ENCODE measurements around the gene FGF12. TPM values are rescaled to one million over a fixed set of nuclear protein-coding genes. Genes with fewer than 3 reads are reported as not detected.

FGF12 gene
- total RNA-seq, 1 experiment from 2014 or later = 0.51 TPM

DNA sequence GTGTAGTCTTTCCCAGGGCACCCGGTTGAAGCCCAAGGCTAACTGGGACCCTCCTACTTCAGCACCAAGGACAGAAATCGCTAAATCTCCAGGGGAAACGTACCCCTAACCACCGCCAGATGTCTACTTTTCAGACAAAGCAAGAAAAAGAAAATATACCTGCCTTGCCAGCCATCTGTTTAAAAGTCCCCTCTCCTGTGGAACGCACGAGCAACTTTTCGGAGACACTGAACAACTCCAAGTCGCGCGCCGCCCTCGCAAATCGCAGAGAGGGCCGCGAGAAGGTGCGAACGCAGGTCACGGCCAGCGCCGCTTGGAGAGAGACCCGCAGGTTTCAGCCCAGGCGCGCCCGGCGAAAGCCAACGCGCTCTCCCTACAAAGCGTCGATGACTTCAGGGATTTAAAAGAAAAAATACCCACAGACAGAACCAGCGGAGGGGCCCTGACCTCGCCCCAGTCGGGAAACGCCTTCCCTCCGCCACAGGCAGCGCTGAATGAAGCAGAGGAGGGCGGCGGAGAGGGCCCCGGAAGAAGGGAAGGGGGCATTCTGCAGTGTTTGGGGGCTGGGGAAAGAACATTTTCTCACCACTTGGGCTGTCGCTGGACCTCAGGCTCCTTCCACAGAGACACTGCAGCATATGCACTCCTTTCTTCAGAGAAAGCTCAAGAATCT is 213.1 kb downstream of the FGF12 start:
- BruUV-seq (replicated peaks) = no TSS peak
- Histone ChIP-seq H3K27me3 (ENCODE audit: control insufficient read depth, insufficient read depth, low read length) (peaks cover 6% of the 10 kb centered on the region), H3K36me3 (ENCODE audit: control insufficient read depth, insufficient read depth, low read length) (no peaks in the 10 kb centered on the region; the same call in 1 of the 2 replicates), H3K4me1 (ENCODE audit: control insufficient read depth, insufficient read depth, low read length) (no peaks in the 10 kb centered on the region), H3K9me3 (ENCODE audit: control insufficient read depth, insufficient read depth, low read depth, low read length) (0 out of 2 replicates have a peak, but pooled peaks cover 3% of the 10 kb centered on the region), H3K4me3 (ENCODE audit: low read depth in 2 of 2, low read length in 2 of 2) (no peak overlapping the region), H3K27ac (ENCODE audit: low read length) (no peak overlapping the region)
- TF ChIP-seq TCF7L2 (IDR thresholded peaks at IDR 0.05; ENCODE audit: low read depth, low read length) = no peak
- TF ChIP-seq, protein P1, sequence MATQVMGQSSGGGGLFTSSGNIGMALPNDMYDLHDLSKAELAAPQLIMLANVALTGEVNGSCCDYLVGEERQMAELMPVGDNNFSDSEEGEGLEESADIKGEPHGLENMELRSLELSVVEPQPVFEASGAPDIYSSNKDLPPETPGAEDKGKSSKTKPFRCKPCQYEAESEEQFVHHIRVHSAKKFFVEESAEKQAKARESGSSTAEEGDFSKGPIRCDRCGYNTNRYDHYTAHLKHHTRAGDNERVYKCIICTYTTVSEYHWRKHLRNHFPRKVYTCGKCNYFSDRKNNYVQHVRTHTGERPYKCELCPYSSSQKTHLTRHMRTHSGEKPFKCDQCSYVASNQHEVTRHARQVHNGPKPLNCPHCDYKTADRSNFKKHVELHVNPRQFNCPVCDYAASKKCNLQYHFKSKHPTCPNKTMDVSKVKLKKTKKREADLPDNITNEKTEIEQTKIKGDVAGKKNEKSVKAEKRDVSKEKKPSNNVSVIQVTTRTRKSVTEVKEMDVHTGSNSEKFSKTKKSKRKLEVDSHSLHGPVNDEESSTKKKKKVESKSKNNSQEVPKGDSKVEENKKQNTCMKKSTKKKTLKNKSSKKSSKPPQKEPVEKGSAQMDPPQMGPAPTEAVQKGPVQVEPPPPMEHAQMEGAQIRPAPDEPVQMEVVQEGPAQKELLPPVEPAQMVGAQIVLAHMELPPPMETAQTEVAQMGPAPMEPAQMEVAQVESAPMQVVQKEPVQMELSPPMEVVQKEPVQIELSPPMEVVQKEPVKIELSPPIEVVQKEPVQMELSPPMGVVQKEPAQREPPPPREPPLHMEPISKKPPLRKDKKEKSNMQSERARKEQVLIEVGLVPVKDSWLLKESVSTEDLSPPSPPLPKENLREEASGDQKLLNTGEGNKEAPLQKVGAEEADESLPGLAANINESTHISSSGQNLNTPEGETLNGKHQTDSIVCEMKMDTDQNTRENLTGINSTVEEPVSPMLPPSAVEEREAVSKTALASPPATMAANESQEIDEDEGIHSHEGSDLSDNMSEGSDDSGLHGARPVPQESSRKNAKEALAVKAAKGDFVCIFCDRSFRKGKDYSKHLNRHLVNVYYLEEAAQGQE (IDR thresholded peaks at IDR 0.05; ENCODE audit: insufficient read depth in 1 of 2, low read depth in 2 of 2, low read length in 1 of 2) = peak; percentile 61 to 72; a peak in 3 of 4 replicates
- intact Hi-C loops (cut with micrococcal nuclease; ENCODE audit: unreplicated experiment) = no loop called here
- POLR2A ChIA-PET = no interaction called here
- CTCF ChIA-PET = no interaction called here
- in situ Hi-C loops (cut with HindIII; ENCODE audit: low pct_unique_long_range_greater_than_20kb, low sequenced_read_pairs) = no loop called here
- ATAC-seq (no peak), DNase-seq (ENCODE audit: low read depth, low spot score) (no peak)

DNA sequence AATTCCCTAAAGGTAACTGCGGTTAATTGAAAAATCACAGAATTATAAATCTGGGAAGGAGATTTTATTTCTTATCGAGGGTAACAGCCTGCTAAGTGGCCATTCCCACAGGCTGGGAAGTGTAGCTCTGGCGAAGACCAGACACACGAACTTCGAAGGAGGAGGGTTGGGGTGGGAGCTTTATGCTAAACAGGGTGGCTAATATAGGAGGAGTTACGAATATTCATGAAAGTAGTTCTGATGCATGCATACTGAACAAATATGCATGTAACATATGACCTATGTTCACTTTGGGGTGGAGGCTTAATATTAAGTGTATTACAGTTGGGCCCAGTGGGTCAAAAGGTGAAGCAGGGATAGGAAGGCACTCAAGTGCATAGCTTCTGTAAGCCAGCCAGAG is 221.6 kb downstream of the FGF12 start:
- H3K27me3 ChIP-seq (ENCODE audit: control insufficient read depth, insufficient read depth, low read length) = no peaks in the 10 kb centered on the region
- H3K4me3 ChIP-seq (ENCODE audit: low read depth in 2 of 2, low read length in 2 of 2) = no peak overlapping the region
- no peaks in the 10 kb centered on the region for H3K36me3 ChIP-seq (ENCODE audit: control insufficient read depth, insufficient read depth, low read length)
- ATAC-seq = no peak
- intact Hi-C loops (cut with micrococcal nuclease; ENCODE audit: unreplicated experiment) (no loop called here), in situ Hi-C loops (cut with HindIII; ENCODE audit: low pct_unique_long_range_greater_than_20kb, low sequenced_read_pairs) (no loop called here)
- no peak for DNase-seq (ENCODE audit: low read depth, low spot score)
- no peaks in the 10 kb centered on the region for H3K4me1 ChIP-seq (ENCODE audit: control insufficient read depth, insufficient read depth, low read length)
- CTCF ChIA-PET = no interaction called here
- no peak overlapping the region for H3K27ac ChIP-seq (ENCODE audit: low read length)
- TF ChIP-seq, protein P2, sequence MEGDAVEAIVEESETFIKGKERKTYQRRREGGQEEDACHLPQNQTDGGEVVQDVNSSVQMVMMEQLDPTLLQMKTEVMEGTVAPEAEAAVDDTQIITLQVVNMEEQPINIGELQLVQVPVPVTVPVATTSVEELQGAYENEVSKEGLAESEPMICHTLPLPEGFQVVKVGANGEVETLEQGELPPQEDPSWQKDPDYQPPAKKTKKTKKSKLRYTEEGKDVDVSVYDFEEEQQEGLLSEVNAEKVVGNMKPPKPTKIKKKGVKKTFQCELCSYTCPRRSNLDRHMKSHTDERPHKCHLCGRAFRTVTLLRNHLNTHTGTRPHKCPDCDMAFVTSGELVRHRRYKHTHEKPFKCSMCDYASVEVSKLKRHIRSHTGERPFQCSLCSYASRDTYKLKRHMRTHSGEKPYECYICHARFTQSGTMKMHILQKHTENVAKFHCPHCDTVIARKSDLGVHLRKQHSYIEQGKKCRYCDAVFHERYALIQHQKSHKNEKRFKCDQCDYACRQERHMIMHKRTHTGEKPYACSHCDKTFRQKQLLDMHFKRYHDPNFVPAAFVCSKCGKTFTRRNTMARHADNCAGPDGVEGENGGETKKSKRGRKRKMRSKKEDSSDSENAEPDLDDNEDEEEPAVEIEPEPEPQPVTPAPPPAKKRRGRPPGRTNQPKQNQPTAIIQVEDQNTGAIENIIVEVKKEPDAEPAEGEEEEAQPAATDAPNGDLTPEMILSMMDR (IDR thresholded peaks at IDR 0.05) = no peak
- TF ChIP-seq TCF7L2 (IDR thresholded peaks at IDR 0.05; ENCODE audit: low read depth, low read length) = no peak
- no peak for TF ChIP-seq POLR2AphosphoS5 (IDR thresholded peaks at IDR 0.05; ENCODE audit: low read depth, low read length)
- no peak for TF ChIP-seq SIN3A (IDR thresholded peaks at IDR 0.05; ENCODE audit: borderline replicate concordance, insufficient read depth, low read depth, low read length)
- TF ChIP-seq, protein P1 (IDR thresholded peaks at IDR 0.05; ENCODE audit: insufficient read depth in 1 of 2, low read depth in 2 of 2, low read length in 1 of 2) = no peak
- 0 out of 2 replicates have a peak, but pooled peaks cover under 1% of the 10 kb centered on the region for H3K9me3 ChIP-seq (ENCODE audit: control insufficient read depth, insufficient read depth, low read depth, low read length)
- POLR2A ChIA-PET = no interaction called here
- no TSS peak for BruUV-seq (replicated peaks)

Data from Panc1 (cell line).